Heart right ventricle (tissue), 16 donors: Measurements from ENCODE around the gene CD300LG. TPM values are rescaled to one million over a fixed set of nuclear protein-coding genes. Genes with fewer than 3 reads are reported as not detected.
"Not testable (repeated sequence)": the region's sequence is repeated elsewhere in the genome, so short reads cannot be mapped to it uniquely, and the experiment has no call there.

Source experiments
- ATAC-seq, 8 donors: fragments of 200-7000 bp; cut with Tn5 transposase; one replicate each; pipeline ENCODE4 v1.9.1; 2020; ENCODE audit warnings: mild to moderate bottlenecking in 8 of 8, moderate library complexity in 8 of 8, moderate number of reproducible peaks in 1 of 8
- DNase-seq, 2 donors: peaks; one replicate each; pipeline ENCODE4 v3.0.0-alpha.2; 2020
- H3K27ac ChIP-seq, 10 donors: fragments of 200-600 bp; sonication (generic) in 2 of 10; one replicate each; pipeline versions ENCODE4 v1.5.0 to v1.8.0; 2020 to 2022; ENCODE audit warnings: mild to moderate bottlenecking in 3 of 10
- H3K27me3 ChIP-seq, 7 donors: fragments of 200-600 bp; one replicate each; pipeline ENCODE4 v1.8.0; 2021 to 2022; ENCODE audit warnings: mild to moderate bottlenecking in 2 of 7
- H3K36me3 ChIP-seq, 9 donors: fragments of 200-600 bp; sonication (generic) in 1 of 9; one replicate each; pipeline versions ENCODE4 v1.5.0 to v1.8.0; 2020 to 2022; ENCODE audit warnings: mild to moderate bottlenecking in 2 of 9
- H3K4me1 ChIP-seq, 9 donors: fragments of 200-600 bp; sonication (generic) in 1 of 9; one replicate each; pipeline versions ENCODE4 v1.5.0 to v1.8.0; 2020 to 2022; ENCODE audit warnings: mild to moderate bottlenecking in 4 of 9
- H3K4me3 ChIP-seq, 10 donors: fragments of 200-600 bp; sonication (generic) in 2 of 10; one replicate each; pipeline versions ENCODE4 v1.5.0 to v1.8.0; 2020 to 2022; ENCODE audit warnings: mild to moderate bottlenecking in 7 of 10, moderate library complexity in 2 of 10
- H3K9me3 ChIP-seq, 11 donors: fragments of 200-600 bp in 10 of 11; sonication (generic) in 2 of 11; one replicate each; pipeline versions ENCODE4 v1.5.0 to v1.8.0; 2013 to 2022; ENCODE audit warnings: mild to moderate bottlenecking in 2 of 11, control low read depth in 1 of 11, moderate library complexity in 1 of 11
- CTCF ChIP-seq, 9 donors: fragments of 200-600 bp; sonication (generic) in 2 of 9; IDR thresholded peaks; one replicate each; pipeline versions ENCODE4 v1.5.0 to v1.8.0; 2021 to 2022; ENCODE audit warnings: antibody characterized with exemption in 9 of 9, mild to moderate bottlenecking in 5 of 9, moderate library complexity in 1 of 9
- WGBS, 2 donors: extraction: QIAGEN DNeasy Blood & Tissue Kit; methylation state at CpG; one replicate each; pipeline ENCODE4 v1.1.7; 2013; ENCODE audit warnings: inconsistent platforms in 1 of 2; 5-methylcytosine and 5-hydroxymethylcytosine counted together
- intact Hi-C, 10 donors: fragments of 100-400 bp; cut with DNase I; formaldehyde crosslinking; loops; one replicate each; pipeline versions ENCODE4 v1.11.1 to v1.14.2; 2022
- polyA plus RNA-seq, 2 donors: library from polyadenylated mRNA; stranded (reverse); fragments of 200-250 nt; gene quantifications; one replicate each; pipeline ENCODE4 v1.2.3, GENCODE V29; 2013
- total RNA-seq, 10 donors: library from RNA; stranded (reverse); fragmentation: NEBNext Ultra II Directional in 3 of 10; extraction: Animal tissue kit (Norgen Biotek cat#: 25700) in 3 of 10; gene quantifications; one replicate each; pipeline versions ENCODE4 v1.2.1 to v1.2.4, GENCODE V29; 2021 to 2023
- donor health status: Arrhythmogenic right ventricular cardiomyopathy.
- donor health status: ischemic (EF 13 %, LVEDD 7.1; RV severe dilation, severe dysfunction).
- donor health status: healthy with polysubstance abuse.
- donor health status: DM: no; HTN: yes; CAD: no.
- donor health status: DM: no; HTN: no; CAD: no.
- donor health status: ischemic (EF 25% LVEDD 6.9; RV normal size, moderate dysfunction).
- donor health status: ischemic (EF 25% LVEDD 5.7; RV mildly dilated, moderate dysfunction).
- donor health status: healthy.
- donor health status: DM: yes; HTN: yes; CAD: no.
- donor health status: Ischemic cardiomyopathy.
- donor health status: ischemic (EF 35%, LVEDD 5.7; RV mildly dilated, moderate dysfunction).
- donor health status: nonischemic (EF 11% LVEDD 7.7; RV severe dilation, severe dysfunction).
- donor health status: DM: yes; HTN: yes; CAD: no.
- donor health status: PGD.
- donor health status: ischemic (EF 29% LVEDD 5.4; RV normal size, mild dysfunction).
- donor health status: nonischemic (EF 23%, LVEDD 6.1; RV moderate dilation, normal function).

CD300LG gene
- total and polyA plus RNA-seq, 12 donors, result 3.8 to 70.9 (median 14.5) TPM

GRCh38 chr17:43868226-43868994, 21.4 kb downstream of the CD300LG start:
- no peak for TF ChIP-seq CTCF (IDR thresholded peaks at IDR 0.05)
- Histone ChIP-seq H3K4me3 (no peak overlapping the region), H3K27ac (no peak overlapping the region), H3K27me3 (no peaks in the 10 kb centered on the region), H3K36me3 (no peaks in the 10 kb centered on the region), H3K9me3 (no peaks in the 10 kb centered on the region), H3K4me1 (peaks cover 0 to 15% (median 3%) of the 10 kb centered on the region in 9 donors)
- WGBS, 2 donors, result 91 to 92% methylated on average over 10 of the region's 10 CpGs
- no peak for ATAC-seq
- intact Hi-C loops, result no loop called here
- no peak for DNase-seq

- intact Hi-C loops, H3K27me3 ChIP-seq, H3K4me3 ChIP-seq, H3K9me3 ChIP-seq, H3K27ac ChIP-seq, DNase-seq, ATAC-seq, H3K36me3 ChIP-seq: not testable (repeated sequence)
- peaks cover 0 to 21% (median 3%) of the 10 kb centered on the region in 9 donors for H3K4me1 ChIP-seq
- WGBS, 2 donors, result 80 to 91% methylated on average over 6 of the region's 6 CpGs
These were observed 22.1 kb downstream of the CD300LG start for GRCh38 chr17:43869031-43869430.

GRCh38 chr17:43871946-43872690, 25.1 kb downstream of the CD300LG start:
- H3K27ac ChIP-seq, result peak overlapping the region in 3 of 10 donors; percentile 20 to 79 (median 48)

GRCh38 chr17:43873091-43873490, 26.1 kb downstream of the CD300LG start:
- Histone ChIP-seq H3K9me3 (no peaks in the 10 kb centered on the region), H3K4me1 (peaks cover 0 to 27% (median 2%) of the 10 kb centered on the region in 9 donors), H3K4me3 (peak overlapping the region in 1 of 10 donors; percentile 48), H3K36me3 (peaks cover 0 to 9% (median 0%) of the 10 kb centered on the region in 9 donors), H3K27me3 (no peaks in the 10 kb centered on the region), H3K27ac (peak overlapping the region in 2 of 10 donors; percentile 50 to 79)
- DNase-seq, result no peak
- ATAC-seq, result peak in 1 of 8 donors; percentile 8
- 65 to 76% methylated on average over 5 of the region's 5 CpGs for WGBS, 2 donors
- intact Hi-C loops, result loop anchor here in 2 of 10 donors (10.0 kb wide), 1 partner anchor 122 kb away; no protein-coding TSS in a partner anchor
- peak in 2 of 9 donors; percentile 21 to 26 for TF ChIP-seq CTCF (IDR thresholded peaks at IDR 0.05)

More at GRCh38 chr17:43871946-43872690, 25.1 kb downstream of the CD300LG start:
- peak overlapping the region in 4 of 10 donors; percentile 9 to 48 (median 21) for H3K4me3 ChIP-seq
- no peak for TF ChIP-seq CTCF (IDR thresholded peaks at IDR 0.05)
- H3K9me3 ChIP-seq, result no peaks in the 10 kb centered on the region
- DNase-seq (no peak), ATAC-seq (peak in 3 of 8 donors; percentile 21 to 47 (median 25))
- intact Hi-C loops, result loop anchor here in 2 of 10 donors (10.0 kb wide), 1 partner anchor 123 kb away; no protein-coding TSS in a partner anchor
- H3K27me3 ChIP-seq, result no peaks in the 10 kb centered on the region
- WGBS, 2 donors, result 53 to 54% methylated on average over 14 of the region's 14 CpGs
- H3K36me3 ChIP-seq, result peaks cover 0 to 5% (median 0%) of the 10 kb centered on the region in 9 donors
- peaks cover 0 to 25% (median 3%) of the 10 kb centered on the region in 9 donors for H3K4me1 ChIP-seq
